ENCODE results near the gene CASP8AP2. TPM values are rescaled to one million over a fixed set of nuclear protein-coding genes. Genes with fewer than 3 reads are reported as not detected.

Gene CASP8AP2
- total and polyA plus RNA-seq, 9 of the 15 experiments (the other 6 are each of a cell fraction or from before 2014, with no cell fraction given): 10.6 to 30.0 (median 19.1) TPM

GRCh38 chr6:89797317-89797716 lies 32.4 kb upstream of the CASP8AP2 start (continued):
- TF ChIP-seq HNRNPUL1 (IDR thresholded peaks at IDR 0.05; ENCODE audit: low read length) (no peak), CXXC5 (CRISPR knock-in tag; IDR thresholded peaks at IDR 0.05) (no peak), ELK1 (CRISPR knock-in tag; IDR thresholded peaks at IDR 0.05) (no peak), TEAD1 (CRISPR knock-in tag; IDR thresholded peaks at IDR 0.05) (no peak), SRSF1 (IDR thresholded peaks at IDR 0.05; ENCODE audit: low read depth, low read length) (no peak), ZNF707 (CRISPR knock-in tag; conservative IDR thresholded peaks at IDR 0.05) (no peak), NRF1 (conservative IDR thresholded peaks at IDR 0.05 in 1 of 2, IDR thresholded peaks at IDR 0.05 in 1 of 2) (no peak), HNRNPK (IDR thresholded peaks at IDR 0.05; ENCODE audit: low read depth, low read length, poor library complexity, severe bottlenecking) (no peak), CHD1 (IDR thresholded peaks at IDR 0.05; ENCODE audit: low read length) (no peak), ZNF41 (CRISPR knock-in tag; conservative IDR thresholded peaks at IDR 0.05) (no peak), SAP30 (IDR thresholded peaks at IDR 0.05; ENCODE audit: borderline replicate concordance, insufficient read depth, low read depth, low read length, poor library complexity, severe bottlenecking) (no peak), ZNF511 (CRISPR knock-in tag; IDR thresholded peaks at IDR 0.05) (no peak), FOXA1 (IDR thresholded peaks at IDR 0.05; ENCODE audit: borderline replicate concordance) (no peak), ZNF449 (CRISPR knock-in tag; IDR thresholded peaks at IDR 0.05) (no peak), SETDB1 (IDR thresholded peaks at IDR 0.05; ENCODE audit: low read length) (no peak), PKNOX1 (IDR thresholded peaks at IDR 0.05) (no peak), MTF1 (CRISPR knock-in tag; IDR thresholded peaks at IDR 0.05; ENCODE audit: borderline replicate concordance) (no peak)
- TF ChIP-seq, protein P1, sequence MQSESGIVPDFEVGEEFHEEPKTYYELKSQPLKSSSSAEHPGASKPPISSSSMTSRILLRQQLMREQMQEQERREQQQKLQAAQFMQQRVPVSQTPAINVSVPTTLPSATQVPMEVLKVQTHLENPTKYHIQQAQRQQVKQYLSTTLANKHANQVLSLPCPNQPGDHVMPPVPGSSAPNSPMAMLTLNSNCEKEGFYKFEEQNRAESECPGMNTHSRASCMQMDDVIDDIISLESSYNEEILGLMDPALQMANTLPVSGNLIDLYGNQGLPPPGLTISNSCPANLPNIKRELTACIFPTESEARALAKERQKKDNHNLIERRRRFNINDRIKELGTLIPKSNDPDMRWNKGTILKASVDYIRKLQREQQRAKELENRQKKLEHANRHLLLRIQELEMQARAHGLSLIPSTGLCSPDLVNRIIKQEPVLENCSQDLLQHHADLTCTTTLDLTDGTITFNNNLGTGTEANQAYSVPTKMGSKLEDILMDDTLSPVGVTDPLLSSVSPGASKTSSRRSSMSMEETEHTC (IDR thresholded peaks at IDR 0.05): no peak
- TF ChIP-seq, protein P2, sequence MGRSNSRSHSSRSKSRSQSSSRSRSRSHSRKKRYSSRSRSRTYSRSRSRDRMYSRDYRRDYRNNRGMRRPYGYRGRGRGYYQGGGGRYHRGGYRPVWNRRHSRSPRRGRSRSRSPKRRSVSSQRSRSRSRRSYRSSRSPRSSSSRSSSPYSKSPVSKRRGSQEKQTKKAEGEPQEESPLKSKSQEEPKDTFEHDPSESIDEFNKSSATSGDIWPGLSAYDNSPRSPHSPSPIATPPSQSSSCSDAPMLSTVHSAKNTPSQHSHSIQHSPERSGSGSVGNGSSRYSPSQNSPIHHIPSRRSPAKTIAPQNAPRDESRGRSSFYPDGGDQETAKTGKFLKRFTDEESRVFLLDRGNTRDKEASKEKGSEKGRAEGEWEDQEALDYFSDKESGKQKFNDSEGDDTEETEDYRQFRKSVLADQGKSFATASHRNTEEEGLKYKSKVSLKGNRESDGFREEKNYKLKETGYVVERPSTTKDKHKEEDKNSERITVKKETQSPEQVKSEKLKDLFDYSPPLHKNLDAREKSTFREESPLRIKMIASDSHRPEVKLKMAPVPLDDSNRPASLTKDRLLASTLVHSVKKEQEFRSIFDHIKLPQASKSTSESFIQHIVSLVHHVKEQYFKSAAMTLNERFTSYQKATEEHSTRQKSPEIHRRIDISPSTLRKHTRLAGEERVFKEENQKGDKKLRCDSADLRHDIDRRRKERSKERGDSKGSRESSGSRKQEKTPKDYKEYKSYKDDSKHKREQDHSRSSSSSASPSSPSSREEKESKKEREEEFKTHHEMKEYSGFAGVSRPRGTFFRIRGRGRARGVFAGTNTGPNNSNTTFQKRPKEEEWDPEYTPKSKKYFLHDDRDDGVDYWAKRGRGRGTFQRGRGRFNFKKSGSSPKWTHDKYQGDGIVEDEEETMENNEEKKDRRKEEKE (IDR thresholded peaks at IDR 0.05; ENCODE audit: borderline replicate concordance in 1 of 2, control insufficient read depth in 1 of 2, low read depth in 2 of 2, low read length in 1 of 2): no peak

Data from K562 (cell line).